ENCODE measurements around the gene BEAN1. TPM values are rescaled to one million over a fixed set of nuclear protein-coding genes. Genes with fewer than 3 reads are reported as not detected.

The BEAN1 gene
- total RNA-seq, 1 donor from 2014 or later = 1.2 TPM

- Mint-ChIP-seq H3K36me3 (ENCODE audit: low read depth, unreplicated experiment) (no peaks in the 10 kb centered on the region), H3K27me3 (ENCODE audit: low read depth, unreplicated experiment) (peaks cover 64% of the 10 kb centered on the region), H3K4me1 (ENCODE audit: low read depth, unreplicated experiment) (peaks cover 3% of the 10 kb centered on the region), H3K27ac (ENCODE audit: unreplicated experiment) (no peak overlapping the region), H3K9me3 (ENCODE audit: unreplicated experiment) (no peaks in the 10 kb centered on the region), H3K4me3 (ENCODE audit: unreplicated experiment) (peak overlapping the region; percentile 66)
- TF ChIP-seq EZH2 (IDR thresholded peaks at IDR 0.05; ENCODE audit: insufficient read depth, low read length) = peak; percentile 93
- TF ChIP-seq CTCF (IDR thresholded peaks at IDR 0.05; ENCODE audit: insufficient read depth, low read depth, low read length) = no peak
- Histone ChIP-seq H4K20me1 (ENCODE audit: insufficient read depth, low read length) (peaks cover 16% of the 10 kb centered on the region), H3K4me2 (ENCODE audit: low read length) (peak overlapping the region; percentile 80), H3K79me2 (ENCODE audit: insufficient read depth, low read length) (no peaks in the 10 kb centered on the region), H3K9me3 (ENCODE audit: insufficient read depth, low read depth, low read length) (no peaks in the 10 kb centered on the region), H3K4me1 (ENCODE audit: insufficient read depth, low read length) (no peaks in the 10 kb centered on the region), H3K9ac (ENCODE audit: low read length) (no peak overlapping the region), H3K27ac (ENCODE audit: low read depth, low read length) (no peak overlapping the region), H3K4me3 (ENCODE audit: insufficient read depth, low read depth, low read length) (peak overlapping the region; percentile 30), H3K27me3 (ENCODE audit: insufficient read depth, low read length) (peaks cover 59% of the 10 kb centered on the region), H3K36me3 (ENCODE audit: insufficient read depth, low read length) (no peaks in the 10 kb centered on the region), H2AFZ (ENCODE audit: low read depth, low read length) (peak overlapping the region; percentile 41)
- no peak for DNase-seq (ENCODE audit: low read depth)
- no peak for FAIRE-seq
These were observed 981 bp downstream of the BEAN1 start for GRCh38 chr16:66427871-66428681.

- Histone ChIP-seq H3K9me3 (ENCODE audit: insufficient read depth, low read depth, low read length) (no peaks in the 10 kb centered on the region), H2AFZ (ENCODE audit: low read depth, low read length) (no peak overlapping the region)
- peaks cover 8% of the 10 kb centered on the region for H3K4me1 Mint-ChIP-seq (ENCODE audit: low read depth, unreplicated experiment)
These were observed 1.7 kb downstream of the BEAN1 start for GRCh38 chr16:66428682-66429251.

More at GRCh38 chr16:66428682-66429251, 1.7 kb downstream of the BEAN1 start:
- peaks cover 57% of the 10 kb centered on the region for H3K27me3 Mint-ChIP-seq (ENCODE audit: low read depth, unreplicated experiment)
- no peak for DNase-seq (ENCODE audit: low read depth)
- Histone ChIP-seq H4K20me1 (ENCODE audit: insufficient read depth, low read length) (peaks cover 16% of the 10 kb centered on the region), H3K27me3 (ENCODE audit: insufficient read depth, low read length) (peaks cover 55% of the 10 kb centered on the region), H3K4me3 (ENCODE audit: insufficient read depth, low read depth, low read length) (no peak overlapping the region), H3K36me3 (ENCODE audit: insufficient read depth, low read length) (no peaks in the 10 kb centered on the region), H3K4me1 (ENCODE audit: insufficient read depth, low read length) (peaks cover 5% of the 10 kb centered on the region), H3K27ac (ENCODE audit: low read depth, low read length) (no peak overlapping the region), H3K4me2 (ENCODE audit: low read length) (no peak overlapping the region), H3K9ac (ENCODE audit: low read length) (no peak overlapping the region), H3K79me2 (ENCODE audit: insufficient read depth, low read length) (no peaks in the 10 kb centered on the region)
- H3K4me3 Mint-ChIP-seq (ENCODE audit: unreplicated experiment) = peak overlapping the region; percentile 71
- no peak overlapping the region for H3K27ac Mint-ChIP-seq (ENCODE audit: unreplicated experiment)
- H3K9me3 Mint-ChIP-seq (ENCODE audit: unreplicated experiment) = no peaks in the 10 kb centered on the region
- TF ChIP-seq EZH2 (IDR thresholded peaks at IDR 0.05; ENCODE audit: insufficient read depth, low read length) (no peak), CTCF (IDR thresholded peaks at IDR 0.05; ENCODE audit: insufficient read depth, low read depth, low read length) (no peak)
- FAIRE-seq = no peak
- H3K36me3 Mint-ChIP-seq (ENCODE audit: low read depth, unreplicated experiment) = no peaks in the 10 kb centered on the region

All from astrocyte (in vitro differentiated cells and primary cell).